K562 (cell line): Measurements from ENCODE around the gene PRKD1. TPM values are rescaled to one million over a fixed set of nuclear protein-coding genes. Genes with fewer than 3 reads are reported as not detected.

Source experiments
- ATAC-seq: fragments of 200-7000 bp; cut with Tn5 transposase; 3 replicates; pipeline ENCODE4 v1.9.1; 2020; ENCODE audit warnings: moderate library complexity
- BruUV-seq: library from RNA; stranded (reverse); fragments of 400-500 nt; replicated peaks from 2 replicates; lab custom pipeline; 2021; lab: Mats Ljungman, UMichigan
- CTCF ChIA-PET: fragments of 300-600 bp; formaldehyde crosslinking; extraction: SDS; loops from one replicate; lab custom pipeline; 2021; ENCODE audit warnings: low intra/inter-chr PET ratio; lab: Yijun Ruan, JAX
- POLR2A ChIA-PET: fragments of 300-600, 350-650 bp; sonication (Branson Sonifier 250); formaldehyde crosslinking; extraction: SDS; loops from one replicate; lab custom pipeline; 2021; ENCODE audit warnings: antibody characterized with exemption, inconsistent platforms; lab: Yijun Ruan, JAX
- DNase-seq, 4 experiments: peaks; one replicate each; pipeline versions ENCODE4 v3.0.0 to v3.0.0-alpha.2; 2011 to 2018; ENCODE audit warnings: low spot score in 3 of 4, mixed read lengths in 3 of 4; ENCODE audit errors: extremely low read depth in 1 of 4
- FAIRE-seq: peaks from 2 replicates; lab custom pipeline; 2011; peaks lifted over from hg19 to GRCh38; lab: Jason Lieb, UNC
- H2AFZ ChIP-seq: 2 replicates; pipeline ENCODE4 v1.6.0; 2011; ENCODE audit warnings: low read depth, low read length, control low read depth, inconsistent platforms
- H3K27ac ChIP-seq: fragments of 200-600 bp; 3 replicates; pipeline ENCODE4 v1.8.0; 2011; ENCODE audit warnings: low read depth, mild to moderate bottlenecking, control low read depth, inconsistent platforms, low read length, moderate library complexity, mixed read lengths; ENCODE audit errors: extremely low read depth
- H3K27me3 ChIP-seq, 2 experiments: fragments of 300-600 bp in 1 of 2; 2 replicates in 1 of 2; 3 replicates in 1 of 2; pipeline versions ENCODE4 v1.6.0 to v1.8.0; 2011; ENCODE audit warnings: inconsistent platforms in 2 of 2, low read length in 2 of 2, mild to moderate bottlenecking in 1 of 2, mixed read lengths in 1 of 2, moderate library complexity in 1 of 2; ENCODE audit not compliant: control insufficient read depth in 2 of 2, insufficient read depth in 2 of 2
- H3K36me3 ChIP-seq: fragments of 300-600 bp; 3 replicates; pipeline ENCODE4 v1.8.0; 2011; ENCODE audit warnings: mild to moderate bottlenecking, low read length, inconsistent platforms; ENCODE audit not compliant: control insufficient read depth, insufficient read depth
- H3K4me1 ChIP-seq, 2 experiments: fragments of 200-600 bp in 1 of 2; replicated peaks in 1 of 2; 2 replicates in 1 of 2; 3 replicates in 1 of 2; pipeline versions ENCODE4 v1.5.1 to v1.8.0; 2011; ENCODE audit warnings: inconsistent platforms in 2 of 2, low read length in 2 of 2, mild to moderate bottlenecking in 1 of 2, mixed read lengths in 1 of 2, moderate library complexity in 1 of 2; ENCODE audit not compliant: control insufficient read depth in 2 of 2, insufficient read depth in 2 of 2
- H3K4me2 ChIP-seq: 2 replicates; pipeline ENCODE4 v1.6.1; 2011; ENCODE audit warnings: low read length, control low read depth, inconsistent platforms, mixed read lengths; ENCODE audit not compliant: insufficient read depth
- H3K4me3 ChIP-seq: fragments of 200-600 bp; sonication (generic), shearing (Covaris generic); 2 replicates; pipeline ENCODE4 v1.5.1; 2016; ENCODE audit warnings: control low read depth, inconsistent platforms
- H3K79me2 ChIP-seq: fragments of 200-600 bp; 3 replicates; pipeline ENCODE4 v1.8.0; 2011; ENCODE audit warnings: low read length, inconsistent platforms; ENCODE audit not compliant: control insufficient read depth, insufficient read depth
- H3K9ac ChIP-seq, 2 experiments: 2 replicates each; pipeline versions ENCODE4 v1.6.0 to v1.6.1; 2011; ENCODE audit warnings: low read depth in 2 of 2, low read length in 2 of 2, control low read depth in 1 of 2, inconsistent platforms in 1 of 2, mild to moderate bottlenecking in 1 of 2, mixed read lengths in 1 of 2; ENCODE audit not compliant: insufficient read depth in 1 of 2
- H3K9me1 ChIP-seq: one replicate; pipeline ENCODE4 v1.6.0; 2011; ENCODE audit warnings: inconsistent platforms, mild to moderate bottlenecking, low read length, moderate library complexity; ENCODE audit not compliant: control insufficient read depth, insufficient read depth
- H3K9me3 ChIP-seq: replicated peaks from 2 replicates; pipeline ENCODE4 v1.5.1; 2011; ENCODE audit warnings: low read depth, low read length, inconsistent platforms; ENCODE audit not compliant: control insufficient read depth, insufficient read depth
- H4K20me1 ChIP-seq: replicated peaks from 2 replicates; pipeline ENCODE4 v1.6.1; 2011; ENCODE audit warnings: low read length, inconsistent platforms, mixed read lengths; ENCODE audit not compliant: control insufficient read depth, insufficient read depth
- ATF6 ChIP-seq: sonication (generic); formaldehyde crosslinking; IDR thresholded peaks from 2 replicates; pipeline ENCODE4 v1.4.0; 2020; ENCODE audit warnings: mild to moderate bottlenecking, missing genetic modification reagents
- DNMT1 ChIP-seq: fragments of 450-650 bp; IDR thresholded peaks from 2 replicates; pipeline ENCODE4 v1.6.1; 2016; ENCODE audit warnings: antibody characterized with exemption, mild to moderate bottlenecking
- HLTF ChIP-seq: fragments of 450-650 bp; IDR thresholded peaks from 2 replicates; pipeline ENCODE4 v1.6.1; 2016
- MAFG ChIP-seq: fragments of 450-650 bp; conservative IDR thresholded peaks from 2 replicates; pipeline ENCODE4 v1.6.1; 2016; ENCODE audit warnings: missing genetic modification characterization, missing compliant biosample characterization
- MCM7 ChIP-seq, 2 experiments: fragments of 450-650 bp; IDR thresholded peaks; 2 replicates each; pipeline ENCODE4 v1.6.1; 2016 to 2018
- SRSF9 ChIP-seq: fragments of 200-400 bp; formaldehyde crosslinking; IDR thresholded peaks from 2 replicates; pipeline ENCODE4 v1.6.1; 2017; ENCODE audit warnings: low read depth, low read length, borderline replicate concordance
- ZNF384 ChIP-seq: IDR thresholded peaks from 2 replicates; pipeline ENCODE4 v1.6.1; 2012; ENCODE audit warnings: low read depth, low read length, improper control_type of control experiment
- in situ Hi-C: fragments of 300-500 bp; cut with MboI; formaldehyde crosslinking; loops from 4 replicates; pipeline ENCODE4 v1.15.0; 2018; ENCODE audit warnings: inconsistent platforms, mixed read lengths
- intact Hi-C: fragments of 100-400 bp; cut with micrococcal nuclease; formaldehyde crosslinking; loops from 2 replicates; pipeline ENCODE4 v1.14.2; 2022
- polyA plus RNA-seq, 8 experiments: library from polyadenylated mRNA; depleted of rRNA in 4 of 8; stranded (reverse) in 5 of 8; unstranded in 3 of 8; fragments of >200 nt; fragmentation: Nextera tagmentation in 2 of 8; fragmentation: Illumina TruSeq in 1 of 8; extraction: Ambion mirVana in 2 of 8; extraction: Trizol in 1 of 8; gene quantifications; 2 replicates each; pipeline versions ENCODE4 v1.2.1 to v1.2.3, GENCODE V29; 2011 to 2014; ENCODE audit warnings: inconsistent platforms in 1 of 8, missing spikeins in 1 of 8
- total RNA-seq, 7 experiments: library from RNA; depleted of rRNA in 6 of 7; stranded (reverse); fragments of >200 nt in 6 of 7; fragmentation: Illumina TruSeq in 2 of 7; extraction: Trizol in 2 of 7; gene quantifications; 2 replicates each; pipeline versions ENCODE4 v1.2.1 to v1.2.3, GENCODE V29; 2011 to 2021; ENCODE audit warnings: low replicate concordance in 1 of 7

Gene PRKD1
- total and polyA plus RNA-seq, 9 of the 15 experiments (the other 6 are each of a cell fraction or from before 2014, with no cell fraction given) = 0.04 to 0.25 (median 0.13) TPM; not detected in 1

DNA sequence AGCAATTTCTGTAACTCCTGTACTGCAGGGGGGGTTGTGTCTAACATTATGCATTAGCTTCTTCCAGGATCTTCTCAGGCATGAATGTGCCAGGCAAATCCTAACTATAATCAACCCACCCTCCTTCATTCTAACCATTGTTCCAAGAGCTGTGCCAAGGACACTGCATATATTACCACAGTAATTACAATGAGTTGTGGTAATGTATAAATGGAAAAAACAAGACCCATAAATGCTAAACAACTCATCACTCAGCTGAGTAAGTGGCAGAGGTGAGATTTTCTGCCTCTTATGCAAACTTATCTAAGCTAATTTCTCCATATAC lies 80.6 kb downstream of the PRKD1 start:
- Histone ChIP-seq H3K9ac (no peak overlapping the region), H3K4me2 (no peak overlapping the region), H3K9me3 (no peaks in the 10 kb centered on the region), H3K27ac (no peak overlapping the region), H2AFZ (no peak overlapping the region), H3K9me1 (no peaks in the 10 kb centered on the region), H3K4me3 (no peak overlapping the region), H3K4me1 (no peaks in the 10 kb centered on the region), H4K20me1 (no peaks in the 10 kb centered on the region), H3K79me2 (no peaks in the 10 kb centered on the region)
- BruUV-seq = no TSS peak
- ChIA-PET CTCF (no interaction called here), POLR2A (no interaction called here)
- no peak for ATAC-seq
- no peak for FAIRE-seq
- in situ Hi-C loops = no loop called here
- TF ChIP-seq MAFG (tag) (no peak), SRSF9 (no peak), DNMT1 (no peak), MCM7 (IDR thresholded peaks at IDR 0.05) (no peak), ATF6 (CRISPR knock-in tag) (no peak), ZNF384 (no peak), HLTF (no peak)
- TF ChIP-seq, all 486 proteins: peak for 0
- no peak for DNase-seq
- intact Hi-C loops = no loop called here
- no peaks in the 10 kb centered on the region for H3K36me3 ChIP-seq
- no peaks in the 10 kb centered on the region for H3K27me3 ChIP-seq
